Measurements from ENCODE around the gene ROR2.

ROR2 gene

GRCh38 chr9:91775708-91776028, 174.4 kb downstream of the ROR2 start:
- POLR2A ChIA-PET = no interaction called here

GRCh38 chr9:91775011-91775707, 174.9 kb downstream of the ROR2 start:
- TF ChIP-seq BHLHE40 (IDR thresholded peaks at IDR 0.05; ENCODE audit: borderline replicate concordance) (no peak), SUZ12 (IDR thresholded peaks at IDR 0.05) (no peak), ARNT (IDR thresholded peaks at IDR 0.05) (no peak), SP1 (IDR thresholded peaks at IDR 0.05) (no peak), PKNOX1 (IDR thresholded peaks at IDR 0.05) (no peak), HDGF (IDR thresholded peaks at IDR 0.05; ENCODE audit: borderline replicate concordance) (no peak), FOXM1 (IDR thresholded peaks at IDR 0.05; ENCODE audit: borderline replicate concordance) (no peak), TARDBP (IDR thresholded peaks at IDR 0.05) (no peak), LEF1 (IDR thresholded peaks at IDR 0.05; ENCODE audit: borderline replicate concordance) (no peak), NFRKB (IDR thresholded peaks at IDR 0.05) (no peak), CTBP1 (IDR thresholded peaks at IDR 0.05; ENCODE audit: borderline replicate concordance) (no peak), L3MBTL2 (conservative IDR thresholded peaks at IDR 0.05) (no peak), FOXA1 (IDR thresholded peaks at IDR 0.05) (no peak), FOXK2 (IDR thresholded peaks at IDR 0.05) (no peak), ZNF384 (IDR thresholded peaks at IDR 0.05) (no peak)
- CTCF ChIA-PET = interaction anchor here (0.6 to 4.1 kb wide), 6 partner anchors 14 to 203 kb away, joined by 3 to 19 read pairs (median 3); partner anchors contain the start of gene ROR2
- DNase-seq (ENCODE audit: extremely low spot score) = peak; percentile 83

More at GRCh38 chr9:91775708-91776028, 174.4 kb downstream of the ROR2 start:
- CTCF ChIA-PET = interaction anchor here (0.6 to 4.1 kb wide), 6 partner anchors 14 to 202 kb away, joined by 3 to 19 read pairs (median 3); partner anchors contain the start of gene ROR2
- DNase-seq (ENCODE audit: extremely low spot score) = no peak
- TF ChIP-seq FOXA1 (IDR thresholded peaks at IDR 0.05) (no peak), TARDBP (IDR thresholded peaks at IDR 0.05) (no peak)

GRCh38 chr9:91773156-91773555, 176.9 kb downstream of the ROR2 start:
- DNase-seq (ENCODE audit: extremely low spot score) = no peak
- TF ChIP-seq ELF4 (IDR thresholded peaks at IDR 0.05) = no peak
- TF ChIP-seq BHLHE40 (IDR thresholded peaks at IDR 0.05; ENCODE audit: borderline replicate concordance) = no peak
- POLR2A ChIA-PET = interaction anchor here (1.0 kb wide), 1 partner anchor 175 kb away, joined by 3 read pairs; no protein-coding TSS in a partner anchor
- CTCF ChIA-PET = interaction anchor here (1.8 kb wide), 1 partner anchor 14 kb away, joined by 5 read pairs; no protein-coding TSS in a partner anchor

More at GRCh38 chr9:91775011-91775707, 174.9 kb downstream of the ROR2 start:
- POLR2A ChIA-PET = no interaction called here

GRCh38 chr9:91771864-91772263, 178.2 kb downstream of the ROR2 start:
- ChIA-PET CTCF (interaction anchor here (1.3 to 1.5 kb wide), 2 partner anchors 13 to 179 kb away, joined by 5 to 6 read pairs; partner anchors contain the start of gene ROR2), POLR2A (no interaction called here)
- no peak for TF ChIP-seq ELF4 (IDR thresholded peaks at IDR 0.05)
- no peak for TF ChIP-seq CTBP1 (IDR thresholded peaks at IDR 0.05; ENCODE audit: borderline replicate concordance)
- TF ChIP-seq L3MBTL2 (conservative IDR thresholded peaks at IDR 0.05) = no peak
- no peak for TF ChIP-seq FOXA1 (IDR thresholded peaks at IDR 0.05)
- TF ChIP-seq ARNT (IDR thresholded peaks at IDR 0.05) = no peak
- TF ChIP-seq TARDBP (IDR thresholded peaks at IDR 0.05) = no peak
- no peak for TF ChIP-seq BHLHE40 (IDR thresholded peaks at IDR 0.05; ENCODE audit: borderline replicate concordance)
- TF ChIP-seq FOXM1 (IDR thresholded peaks at IDR 0.05; ENCODE audit: borderline replicate concordance) = no peak
- TF ChIP-seq NFRKB (IDR thresholded peaks at IDR 0.05) = no peak
- TF ChIP-seq SP1 (IDR thresholded peaks at IDR 0.05) = no peak
- no peak for TF ChIP-seq LEF1 (IDR thresholded peaks at IDR 0.05; ENCODE audit: borderline replicate concordance)
- TF ChIP-seq HDGF (IDR thresholded peaks at IDR 0.05; ENCODE audit: borderline replicate concordance) = no peak
- TF ChIP-seq SUZ12 (IDR thresholded peaks at IDR 0.05) = no peak
- no peak for TF ChIP-seq FOXK2 (IDR thresholded peaks at IDR 0.05)
- no peak for TF ChIP-seq ZNF384 (IDR thresholded peaks at IDR 0.05)
- TF ChIP-seq PKNOX1 (IDR thresholded peaks at IDR 0.05) = no peak
- DNase-seq (ENCODE audit: extremely low spot score) = no peak

- no peak for DNase-seq (ENCODE audit: extremely low spot score)
- no peak for TF ChIP-seq ZNF384 (IDR thresholded peaks at IDR 0.05)
- ChIA-PET CTCF (interaction anchor here (1.3 to 1.5 kb wide), 2 partner anchors 12 to 179 kb away, joined by 5 to 6 read pairs; partner anchors contain the start of gene ROR2), POLR2A (no interaction called here)
These were observed 179.0 kb downstream of the ROR2 start for GRCh38 chr9:91771027-91771426.

GRCh38 chr9:91770229-91770628, 179.8 kb downstream of the ROR2 start:
- CTCF ChIA-PET = no interaction called here
- POLR2A ChIA-PET = no interaction called here
- TF ChIP-seq LEF1 (IDR thresholded peaks at IDR 0.05; ENCODE audit: borderline replicate concordance) = no peak
- TF ChIP-seq FOXK2 (IDR thresholded peaks at IDR 0.05) = no peak
- no peak for TF ChIP-seq FOXA1 (IDR thresholded peaks at IDR 0.05)
- TF ChIP-seq L3MBTL2 (conservative IDR thresholded peaks at IDR 0.05) = no peak
- no peak for TF ChIP-seq PKNOX1 (IDR thresholded peaks at IDR 0.05)
- no peak for TF ChIP-seq SP1 (IDR thresholded peaks at IDR 0.05)
- TF ChIP-seq NFRKB (IDR thresholded peaks at IDR 0.05) = no peak
- no peak for TF ChIP-seq TARDBP (IDR thresholded peaks at IDR 0.05)
- no peak for TF ChIP-seq BHLHE40 (IDR thresholded peaks at IDR 0.05; ENCODE audit: borderline replicate concordance)
- no peak for TF ChIP-seq ELF4 (IDR thresholded peaks at IDR 0.05)
- no peak for TF ChIP-seq FOXM1 (IDR thresholded peaks at IDR 0.05; ENCODE audit: borderline replicate concordance)
- DNase-seq (ENCODE audit: extremely low spot score) = no peak

Data from HEK293T (cell line).